H1 (cell line): Measurements from ENCODE around the gene SKIC3.

ENCODE experiments used
- BRCA1 ChIP-seq: IDR thresholded peaks from 2 replicates; pipeline ENCODE4 v1.6.1; 2012; ENCODE audit warnings: low read depth, low read length, improper control_type of control experiment
- CHD2 ChIP-seq: IDR thresholded peaks from 2 replicates; pipeline ENCODE4 v1.6.1; 2012; ENCODE audit warnings: low read length, improper control_type of control experiment
- EP300 ChIP-seq, 2 experiments: IDR thresholded peaks; 1 replicate in 1 of 2; 2 replicates in 1 of 2; pipeline ENCODE4 v1.6.1; 2011 to 2012; ENCODE audit warnings: low read depth in 2 of 2, low read length in 2 of 2, mild to moderate bottlenecking in 2 of 2, borderline replicate concordance in 1 of 2, inconsistent platforms in 1 of 2, moderate library complexity in 1 of 2
- HDAC2 ChIP-seq, 2 experiments: fragments of 300-600 bp in 1 of 2; sonication (generic) in 1 of 2; IDR thresholded peaks; 2 replicates each; pipeline ENCODE4 v1.6.1; 2011 to 2012; ENCODE audit warnings: low read depth in 2 of 2, low read length in 2 of 2, mild to moderate bottlenecking in 2 of 2, moderate library complexity in 2 of 2, borderline replicate concordance in 1 of 2, inconsistent platforms in 1 of 2
- JUND ChIP-seq: IDR thresholded peaks from 2 replicates; pipeline ENCODE4 v1.6.1; 2011; ENCODE audit warnings: mild to moderate bottlenecking, improper control_type of control experiment, low read length
- POLR2A ChIP-seq, 2 experiments: IDR thresholded peaks; 1 replicate in 1 of 2; 2 replicates in 1 of 2; pipeline ENCODE4 v1.6.1; 2011; ENCODE audit warnings: low read depth in 2 of 2, low read length in 2 of 2, mild to moderate bottlenecking in 2 of 2; ENCODE audit errors: control extremely low read depth in 1 of 2
- POLR2AphosphoS5 ChIP-seq: IDR thresholded peaks from 2 replicates; pipeline ENCODE4 v1.6.1; 2011; ENCODE audit warnings: low read depth, low read length
- RBBP5 ChIP-seq: IDR thresholded peaks from 2 replicates; pipeline ENCODE4 v1.7.1; 2012; ENCODE audit warnings: low read depth, mild to moderate bottlenecking, inconsistent platforms, low read length, moderate library complexity, borderline replicate concordance
- RNF2 ChIP-seq: fragments of 200-900, 300-1000 bp; sonication (generic); IDR thresholded peaks from 2 replicates; pipeline ENCODE4 v1.7.1; 2016; ENCODE audit warnings: borderline replicate concordance, low read depth, mild to moderate bottlenecking, antibody characterized with exemption, low read length; ENCODE audit not compliant: poor library complexity, severe bottlenecking; ENCODE audit errors: missing control alignments
- TF ChIP-seq, protein P1 (sequence below), 3 experiments: IDR thresholded peaks; 1 replicate in 2 of 3; 2 replicates in 1 of 3; pipeline versions ENCODE4 v1.5.1 to v1.6.1; 2011; ENCODE audit warnings: low read length in 3 of 3, mild to moderate bottlenecking in 3 of 3, inconsistent platforms in 2 of 3, low read depth in 1 of 3, moderate library complexity in 1 of 3; ENCODE audit not compliant: insufficient read depth in 1 of 3; ENCODE audit errors: control extremely low read depth in 1 of 3
- TF ChIP-seq, protein P2 (sequence below): IDR thresholded peaks from 2 replicates; pipeline ENCODE4 v1.6.1; 2012; ENCODE audit warnings: low read length, inconsistent platforms

DNA sequence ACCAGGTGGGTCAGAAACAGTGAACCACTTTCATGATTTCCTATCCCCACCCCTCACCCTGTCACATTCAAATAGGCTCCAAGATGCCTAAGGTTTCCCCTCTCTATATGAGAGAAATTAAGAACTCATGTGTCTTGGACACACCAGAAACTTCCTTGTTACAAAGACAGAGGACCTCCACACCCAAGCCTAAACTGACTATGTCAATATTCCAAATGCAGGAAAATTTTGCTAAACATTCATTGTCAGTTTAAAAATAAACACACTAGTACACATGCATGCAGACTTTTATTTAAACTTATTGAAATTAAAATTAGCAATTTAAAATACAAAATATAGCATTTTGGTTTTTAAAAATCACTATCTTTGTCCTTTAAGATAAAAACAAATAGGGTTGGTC is 26.2 kb downstream of the SKIC3 start:
- no peak for TF ChIP-seq POLR2A (IDR thresholded peaks at IDR 0.05; ENCODE audit: control extremely low read depth in 1 of 2, low read depth in 2 of 2, low read length in 2 of 2)
- TF ChIP-seq, protein P1, sequence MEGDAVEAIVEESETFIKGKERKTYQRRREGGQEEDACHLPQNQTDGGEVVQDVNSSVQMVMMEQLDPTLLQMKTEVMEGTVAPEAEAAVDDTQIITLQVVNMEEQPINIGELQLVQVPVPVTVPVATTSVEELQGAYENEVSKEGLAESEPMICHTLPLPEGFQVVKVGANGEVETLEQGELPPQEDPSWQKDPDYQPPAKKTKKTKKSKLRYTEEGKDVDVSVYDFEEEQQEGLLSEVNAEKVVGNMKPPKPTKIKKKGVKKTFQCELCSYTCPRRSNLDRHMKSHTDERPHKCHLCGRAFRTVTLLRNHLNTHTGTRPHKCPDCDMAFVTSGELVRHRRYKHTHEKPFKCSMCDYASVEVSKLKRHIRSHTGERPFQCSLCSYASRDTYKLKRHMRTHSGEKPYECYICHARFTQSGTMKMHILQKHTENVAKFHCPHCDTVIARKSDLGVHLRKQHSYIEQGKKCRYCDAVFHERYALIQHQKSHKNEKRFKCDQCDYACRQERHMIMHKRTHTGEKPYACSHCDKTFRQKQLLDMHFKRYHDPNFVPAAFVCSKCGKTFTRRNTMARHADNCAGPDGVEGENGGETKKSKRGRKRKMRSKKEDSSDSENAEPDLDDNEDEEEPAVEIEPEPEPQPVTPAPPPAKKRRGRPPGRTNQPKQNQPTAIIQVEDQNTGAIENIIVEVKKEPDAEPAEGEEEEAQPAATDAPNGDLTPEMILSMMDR (IDR thresholded peaks at IDR 0.05; ENCODE audit: control extremely low read depth in 1 of 3, insufficient read depth in 1 of 3, low read depth in 1 of 3, low read length in 3 of 3): no peak
- no peak for TF ChIP-seq HDAC2 (IDR thresholded peaks at IDR 0.05; ENCODE audit: borderline replicate concordance in 1 of 2, low read depth in 2 of 2, low read length in 2 of 2)
- no peak for TF ChIP-seq RBBP5
- TF ChIP-seq, protein P2, sequence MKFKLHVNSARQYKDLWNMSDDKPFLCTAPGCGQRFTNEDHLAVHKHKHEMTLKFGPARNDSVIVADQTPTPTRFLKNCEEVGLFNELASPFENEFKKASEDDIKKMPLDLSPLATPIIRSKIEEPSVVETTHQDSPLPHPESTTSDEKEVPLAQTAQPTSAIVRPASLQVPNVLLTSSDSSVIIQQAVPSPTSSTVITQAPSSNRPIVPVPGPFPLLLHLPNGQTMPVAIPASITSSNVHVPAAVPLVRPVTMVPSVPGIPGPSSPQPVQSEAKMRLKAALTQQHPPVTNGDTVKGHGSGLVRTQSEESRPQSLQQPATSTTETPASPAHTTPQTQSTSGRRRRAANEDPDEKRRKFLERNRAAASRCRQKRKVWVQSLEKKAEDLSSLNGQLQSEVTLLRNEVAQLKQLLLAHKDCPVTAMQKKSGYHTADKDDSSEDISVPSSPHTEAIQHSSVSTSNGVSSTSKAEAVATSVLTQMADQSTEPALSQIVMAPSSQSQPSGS: no peak
- TF ChIP-seq EP300 (IDR thresholded peaks at IDR 0.05; ENCODE audit: borderline replicate concordance in 1 of 2, low read depth in 2 of 2, low read length in 2 of 2): no peak
- TF ChIP-seq JUND: no peak
- TF ChIP-seq CHD2: no peak
- TF ChIP-seq RNF2: no peak
- no peak for TF ChIP-seq BRCA1
- TF ChIP-seq POLR2AphosphoS5: no peak
